GM12875 (cell line): ENCODE data around the gene SYNDIG1.

ENCODE experiments used
- H3K4me3 ChIP-seq: one replicate; pipeline ENCODE4 v1.5.1; 2011; ENCODE audit warnings: low read depth, low read length, control low read depth
- TF ChIP-seq, protein P1 (sequence below): IDR thresholded peaks from 2 replicates; pipeline ENCODE4 v1.5.1; 2011; ENCODE audit warnings: low read depth, mild to moderate bottlenecking, control low read depth, inconsistent platforms, low read length, moderate library complexity, borderline replicate concordance; ENCODE audit not compliant: insufficient read depth

SYNDIG1 gene

DNA sequence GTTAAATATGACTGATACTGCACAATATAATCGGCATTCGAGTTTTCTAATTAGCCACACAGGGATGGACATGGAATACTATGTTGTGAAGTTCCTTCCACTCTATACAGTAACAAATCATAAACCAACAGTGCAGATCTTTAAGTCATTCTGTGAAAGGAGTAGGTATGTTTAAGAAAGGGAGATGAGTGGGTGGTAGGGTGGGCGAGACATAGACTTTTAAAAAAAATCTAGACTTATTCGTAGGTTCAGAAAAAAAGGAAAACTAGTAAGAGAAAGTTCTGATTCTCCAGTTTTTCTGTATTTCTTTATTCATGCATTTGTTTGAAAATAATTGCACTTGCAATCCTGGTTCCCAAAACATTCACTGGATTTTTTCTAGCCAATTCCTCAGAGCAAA lies 61.8 kb downstream of the SYNDIG1 start:
- no peak overlapping the region for H3K4me3 ChIP-seq
- TF ChIP-seq, protein P1, sequence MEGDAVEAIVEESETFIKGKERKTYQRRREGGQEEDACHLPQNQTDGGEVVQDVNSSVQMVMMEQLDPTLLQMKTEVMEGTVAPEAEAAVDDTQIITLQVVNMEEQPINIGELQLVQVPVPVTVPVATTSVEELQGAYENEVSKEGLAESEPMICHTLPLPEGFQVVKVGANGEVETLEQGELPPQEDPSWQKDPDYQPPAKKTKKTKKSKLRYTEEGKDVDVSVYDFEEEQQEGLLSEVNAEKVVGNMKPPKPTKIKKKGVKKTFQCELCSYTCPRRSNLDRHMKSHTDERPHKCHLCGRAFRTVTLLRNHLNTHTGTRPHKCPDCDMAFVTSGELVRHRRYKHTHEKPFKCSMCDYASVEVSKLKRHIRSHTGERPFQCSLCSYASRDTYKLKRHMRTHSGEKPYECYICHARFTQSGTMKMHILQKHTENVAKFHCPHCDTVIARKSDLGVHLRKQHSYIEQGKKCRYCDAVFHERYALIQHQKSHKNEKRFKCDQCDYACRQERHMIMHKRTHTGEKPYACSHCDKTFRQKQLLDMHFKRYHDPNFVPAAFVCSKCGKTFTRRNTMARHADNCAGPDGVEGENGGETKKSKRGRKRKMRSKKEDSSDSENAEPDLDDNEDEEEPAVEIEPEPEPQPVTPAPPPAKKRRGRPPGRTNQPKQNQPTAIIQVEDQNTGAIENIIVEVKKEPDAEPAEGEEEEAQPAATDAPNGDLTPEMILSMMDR: no peak

DNA sequence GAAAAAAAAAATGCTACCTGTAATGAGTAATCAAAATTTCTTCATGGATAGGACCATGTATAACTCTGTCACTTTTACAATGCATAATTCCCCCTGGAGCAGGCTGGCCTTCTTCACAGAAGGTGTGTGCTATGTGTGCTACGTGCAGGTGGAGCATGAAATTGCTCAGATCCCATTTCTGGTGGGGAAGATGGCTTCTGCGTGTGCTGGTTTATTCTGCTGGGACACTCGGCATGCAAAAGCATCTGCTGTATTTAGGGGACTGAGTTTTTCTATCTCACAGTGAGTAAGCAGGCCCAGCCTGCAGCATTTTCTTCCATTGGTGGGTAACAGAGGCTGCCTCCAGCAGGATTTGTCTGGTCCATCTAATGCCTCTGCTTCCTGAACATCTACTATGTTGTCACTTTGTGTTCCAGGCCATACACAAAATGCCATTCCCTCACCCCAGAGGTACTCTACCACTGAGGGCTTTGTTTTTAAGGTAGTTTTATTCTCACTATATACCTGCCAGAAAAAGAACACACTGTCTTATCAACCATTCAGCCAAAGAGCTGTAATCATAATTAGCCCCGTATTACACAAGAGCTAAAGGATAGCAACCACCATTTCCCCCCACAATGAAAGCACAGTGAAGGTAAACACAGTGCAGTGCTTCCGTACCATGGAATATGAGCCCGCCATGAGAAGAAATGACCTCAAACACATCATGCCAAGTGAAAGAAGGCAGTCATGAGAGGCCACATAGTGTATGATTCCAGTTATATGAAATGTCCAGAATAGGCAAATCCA lies 62.4 kb downstream of the SYNDIG1 start:
- H3K4me3 ChIP-seq: no peak overlapping the region
- TF ChIP-seq, protein P1: no peak

DNA sequence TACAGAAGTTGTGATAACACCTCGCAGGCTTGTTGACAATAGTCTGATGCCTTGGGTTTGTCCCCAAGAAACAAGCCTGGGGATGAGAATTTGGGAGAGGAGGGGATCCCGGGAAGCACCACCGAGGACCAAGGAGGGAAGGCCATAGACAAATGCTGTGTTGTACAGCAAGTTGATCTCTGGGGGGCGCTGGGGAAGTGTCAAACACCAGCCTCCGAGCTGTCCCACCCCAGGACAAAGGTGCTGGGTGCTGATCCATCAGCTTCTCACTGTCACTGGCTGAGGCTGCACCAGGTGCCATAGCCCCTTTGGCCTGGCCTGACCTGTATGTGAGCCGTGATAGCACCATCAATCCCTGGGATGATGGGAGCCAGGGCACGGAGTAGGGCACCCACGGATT lies 64.0 kb downstream of the SYNDIG1 start:
- H3K4me3 ChIP-seq: no peak overlapping the region
- TF ChIP-seq, protein P1: 0 out of 2 replicates have a peak, but pooled peaks have one; percentile 15

DNA sequence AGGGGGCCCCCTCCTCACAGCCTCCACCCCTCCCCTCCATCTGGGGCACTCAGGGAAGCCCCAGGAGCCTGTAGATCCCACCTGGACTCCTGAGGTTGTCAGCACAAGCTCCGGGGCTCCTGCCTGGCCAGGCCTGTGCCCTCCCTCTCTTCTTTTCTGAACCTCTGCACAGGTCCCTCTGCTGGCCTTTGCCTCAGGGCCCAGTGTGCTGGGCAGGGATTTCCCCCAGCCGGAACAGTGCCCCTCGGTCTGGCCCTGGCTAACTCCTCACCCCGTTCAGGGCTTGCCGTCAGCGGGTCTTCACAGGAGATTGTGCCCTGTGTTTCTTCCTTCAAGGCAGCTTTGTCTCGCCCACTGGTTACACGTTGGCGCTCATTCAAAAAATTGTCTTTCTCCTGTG lies 64.9 kb downstream of the SYNDIG1 start:
- H3K4me3 ChIP-seq: no peak overlapping the region
- TF ChIP-seq, protein P1: no peak

DNA sequence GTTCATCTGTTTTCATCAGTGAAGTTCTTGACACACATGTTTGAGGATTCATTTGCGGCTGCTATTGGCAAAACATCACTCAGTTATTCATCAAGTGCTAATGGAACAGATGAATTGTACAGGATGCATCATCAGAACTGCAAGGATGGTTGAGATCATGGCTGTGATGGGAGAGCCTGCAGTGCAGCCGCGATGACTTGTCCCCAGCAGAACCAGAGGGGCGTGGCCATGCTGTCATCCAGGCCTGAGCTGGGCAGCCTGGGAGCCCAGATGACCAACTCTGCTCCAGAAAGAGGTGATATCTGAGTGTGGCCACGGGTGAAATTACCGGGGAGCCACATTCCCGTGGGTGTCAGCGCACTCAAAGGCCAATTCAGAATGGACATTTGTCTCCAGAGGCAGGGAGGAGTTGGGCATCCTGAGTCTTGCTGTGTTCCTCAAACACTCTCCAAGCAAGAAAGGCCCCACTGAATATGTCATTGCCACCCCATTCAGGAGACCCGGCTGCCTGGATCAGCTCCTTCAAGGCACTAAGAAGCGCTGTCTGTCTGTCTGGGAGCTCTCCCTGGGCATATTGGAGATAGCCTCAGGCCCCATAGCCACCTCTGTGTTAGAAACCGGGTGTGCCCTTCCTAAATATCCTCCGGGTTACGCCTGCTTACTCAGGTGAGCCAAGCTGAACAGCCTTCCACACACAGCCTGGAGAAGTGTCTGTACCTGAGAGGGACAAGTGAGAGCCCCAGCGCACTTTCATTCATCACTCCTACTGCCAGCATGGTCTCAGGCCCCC lies 66.7 kb downstream of the SYNDIG1 start:
- no peak overlapping the region for H3K4me3 ChIP-seq
- TF ChIP-seq, protein P1: no peak

DNA sequence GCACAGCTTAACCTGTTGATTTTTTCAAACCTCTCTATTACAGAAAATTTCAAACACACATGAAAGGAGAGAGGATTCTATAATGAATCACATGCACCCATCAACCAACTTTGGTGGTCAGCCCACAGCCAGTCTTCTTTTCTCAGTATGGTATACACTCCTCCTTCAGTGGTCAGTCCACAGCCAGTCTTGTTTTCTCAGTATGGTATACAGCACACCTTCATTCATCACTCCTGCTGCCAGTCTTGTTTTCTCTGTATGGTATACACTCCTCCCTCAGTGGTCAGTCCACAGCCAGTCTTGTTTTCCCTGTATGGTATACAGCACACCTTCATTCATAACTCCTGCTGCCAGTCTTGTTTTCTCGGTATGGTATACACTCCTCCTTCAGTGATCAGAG lies 67.8 kb downstream of the SYNDIG1 start:
- TF ChIP-seq, protein P1: no peak
- no peak overlapping the region for H3K4me3 ChIP-seq
